ENCODE results near the gene FOXO4.
A peak's percentile ranks its signal among the peaks of the same experiment; 100 is the strongest.

DNA sequence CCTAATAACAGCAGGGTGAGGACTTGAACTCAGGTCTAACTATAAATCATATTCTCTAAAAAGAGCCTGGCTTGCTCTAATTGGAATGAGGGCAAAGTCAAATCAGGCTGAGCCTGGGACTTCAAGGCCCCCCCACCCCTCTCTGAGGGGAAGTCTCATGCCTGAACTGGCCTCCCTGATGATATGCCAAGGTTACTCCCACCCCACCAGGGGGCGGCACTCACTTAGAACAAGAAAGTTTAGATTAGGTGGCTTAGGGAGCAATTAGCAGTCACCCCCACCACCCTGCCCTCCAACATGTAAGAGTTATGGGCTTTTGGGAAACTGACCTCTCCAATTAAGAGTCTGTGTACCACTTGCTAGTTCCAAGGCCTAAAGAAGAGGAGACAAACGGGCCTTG, 2.7 kb downstream of the FOXO4 start:
- TF ChIP-seq POLR2A (IDR thresholded peaks at IDR 0.05), result no peak
- TF ChIP-seq, protein P1, sequence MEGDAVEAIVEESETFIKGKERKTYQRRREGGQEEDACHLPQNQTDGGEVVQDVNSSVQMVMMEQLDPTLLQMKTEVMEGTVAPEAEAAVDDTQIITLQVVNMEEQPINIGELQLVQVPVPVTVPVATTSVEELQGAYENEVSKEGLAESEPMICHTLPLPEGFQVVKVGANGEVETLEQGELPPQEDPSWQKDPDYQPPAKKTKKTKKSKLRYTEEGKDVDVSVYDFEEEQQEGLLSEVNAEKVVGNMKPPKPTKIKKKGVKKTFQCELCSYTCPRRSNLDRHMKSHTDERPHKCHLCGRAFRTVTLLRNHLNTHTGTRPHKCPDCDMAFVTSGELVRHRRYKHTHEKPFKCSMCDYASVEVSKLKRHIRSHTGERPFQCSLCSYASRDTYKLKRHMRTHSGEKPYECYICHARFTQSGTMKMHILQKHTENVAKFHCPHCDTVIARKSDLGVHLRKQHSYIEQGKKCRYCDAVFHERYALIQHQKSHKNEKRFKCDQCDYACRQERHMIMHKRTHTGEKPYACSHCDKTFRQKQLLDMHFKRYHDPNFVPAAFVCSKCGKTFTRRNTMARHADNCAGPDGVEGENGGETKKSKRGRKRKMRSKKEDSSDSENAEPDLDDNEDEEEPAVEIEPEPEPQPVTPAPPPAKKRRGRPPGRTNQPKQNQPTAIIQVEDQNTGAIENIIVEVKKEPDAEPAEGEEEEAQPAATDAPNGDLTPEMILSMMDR (IDR thresholded peaks at IDR 0.05 in 4 of 5, conservative IDR thresholded peaks at IDR 0.05 in 1 of 5), result peak in 4 of 5 experiments; percentile 27 to 46 (median 36)
